Smooth muscle cell (in vitro differentiated cells): ENCODE data around the gene SMG6. TPM values are rescaled to one million over a fixed set of nuclear protein-coding genes. Genes with fewer than 3 reads are reported as not detected.

Source experiments
- DNase-seq: peaks from one replicate; lab custom pipeline; 2025; ENCODE audit not compliant: unreplicated experiment; lab: John Stamatoyannopoulos, UW
- H2AFZ ChIP-seq: fragments of 200-600 bp; sonication (generic); 2 replicates; pipeline ENCODE4 v1.6.0; 2016; ENCODE audit warnings: antibody characterized with exemption, low read depth, mild to moderate bottlenecking
- H3F3A ChIP-seq: fragments of 200-600 bp; sonication (generic); 2 replicates; pipeline ENCODE4 v1.6.0; 2017; ENCODE audit warnings: antibody characterized with exemption, low read depth
- H3K27ac ChIP-seq: fragments of 200-600 bp; sonication (generic); 2 replicates; pipeline ENCODE4 v1.5.1; 2016; ENCODE audit warnings: low read depth, mild to moderate bottlenecking
- H3K27me3 ChIP-seq: fragments of 200-600 bp; sonication (generic); 2 replicates; pipeline ENCODE4 v1.6.1; 2016; ENCODE audit warnings: low read depth, mild to moderate bottlenecking
- H3K36me3 ChIP-seq: fragments of 200-600 bp; sonication (generic); 2 replicates; pipeline ENCODE4 v1.5.1; 2016; ENCODE audit warnings: low read depth
- H3K4me1 ChIP-seq: fragments of 200-600 bp; sonication (generic); 2 replicates; pipeline ENCODE4 v1.5.1; 2016; ENCODE audit warnings: low read depth
- H3K4me2 ChIP-seq: fragments of 200-600 bp; sonication (generic); 2 replicates; pipeline ENCODE4 v1.6.0; 2016; ENCODE audit warnings: mild to moderate bottlenecking
- H3K4me3 ChIP-seq: fragments of 200-600 bp; sonication (generic); 2 replicates; pipeline ENCODE4 v1.5.1; 2016; ENCODE audit warnings: mild to moderate bottlenecking
- H3K79me2 ChIP-seq: fragments of 200-600 bp; sonication (generic); 2 replicates; pipeline ENCODE4 v1.6.0; 2016; ENCODE audit warnings: low read depth, mild to moderate bottlenecking
- H3K9ac ChIP-seq: fragments of 200-600 bp; sonication (generic); 2 replicates; pipeline ENCODE4 v1.6.0; 2016; ENCODE audit warnings: low read depth
- H3K9me3 ChIP-seq: fragments of 200-600 bp; sonication (generic); replicated peaks from 2 replicates; pipeline ENCODE4 v1.5.1; 2016; ENCODE audit warnings: low read depth
- H4K20me1 ChIP-seq: fragments of 200-600 bp; sonication (generic); 2 replicates; pipeline ENCODE4 v1.6.0; 2016; ENCODE audit warnings: low read depth
- WGBS: methylation state at CpG from one replicate; pipeline ENCODE4 v1.1.7; 2016; ENCODE audit warnings: low lambda C conversion rate; 5-methylcytosine and 5-hydroxymethylcytosine counted together
- polyA plus RNA-seq: library from polyadenylated mRNA; unstranded; fragments of >200 nt; fragmentation: Nextera tagmentation; extraction: Ambion mirVana; gene quantifications from 2 replicates; pipeline ENCODE4 v1.2.1, GENCODE V29; 2016
- total RNA-seq: library from RNA; depleted of rRNA; stranded (reverse); fragments of >200 nt; gene quantifications from 2 replicates; pipeline ENCODE4 v1.2.3, GENCODE V29; 2014
- TF ChIP-seq, protein P1 (sequence below): fragments of 200-600 bp; sonication (generic); IDR thresholded peaks from 2 replicates; pipeline ENCODE4 v1.5.1; 2017; ENCODE audit warnings: borderline replicate concordance, mild to moderate bottlenecking, antibody characterized with exemption; ENCODE audit not compliant: insufficient read depth, poor library complexity, severe bottlenecking

The SMG6 gene
- total and polyA plus RNA-seq, 2 experiments from 2014 or later: 10.6 to 21.4 TPM

- Histone ChIP-seq H3K36me3 (no peaks in the 10 kb centered on the region), H3K4me1 (peaks cover 16% of the 10 kb centered on the region), H3K4me2 (peak overlapping the region; percentile 30), H3K27me3 (peaks cover 10% of the 10 kb centered on the region), H3K9me3 (no peaks in the 10 kb centered on the region), H3K9ac (peak overlapping the region; percentile 41), H3F3A (peaks cover 27% of the 10 kb centered on the region), H3K4me3 (no peak overlapping the region), H4K20me1 (peaks cover 3% of the 10 kb centered on the region), H3K79me2 (no peaks in the 10 kb centered on the region), H2AFZ (no peak overlapping the region), H3K27ac (peak overlapping the region; percentile 62)
- 62% methylated on average over 16 of the region's 16 CpGs for WGBS
- TF ChIP-seq, protein P1, sequence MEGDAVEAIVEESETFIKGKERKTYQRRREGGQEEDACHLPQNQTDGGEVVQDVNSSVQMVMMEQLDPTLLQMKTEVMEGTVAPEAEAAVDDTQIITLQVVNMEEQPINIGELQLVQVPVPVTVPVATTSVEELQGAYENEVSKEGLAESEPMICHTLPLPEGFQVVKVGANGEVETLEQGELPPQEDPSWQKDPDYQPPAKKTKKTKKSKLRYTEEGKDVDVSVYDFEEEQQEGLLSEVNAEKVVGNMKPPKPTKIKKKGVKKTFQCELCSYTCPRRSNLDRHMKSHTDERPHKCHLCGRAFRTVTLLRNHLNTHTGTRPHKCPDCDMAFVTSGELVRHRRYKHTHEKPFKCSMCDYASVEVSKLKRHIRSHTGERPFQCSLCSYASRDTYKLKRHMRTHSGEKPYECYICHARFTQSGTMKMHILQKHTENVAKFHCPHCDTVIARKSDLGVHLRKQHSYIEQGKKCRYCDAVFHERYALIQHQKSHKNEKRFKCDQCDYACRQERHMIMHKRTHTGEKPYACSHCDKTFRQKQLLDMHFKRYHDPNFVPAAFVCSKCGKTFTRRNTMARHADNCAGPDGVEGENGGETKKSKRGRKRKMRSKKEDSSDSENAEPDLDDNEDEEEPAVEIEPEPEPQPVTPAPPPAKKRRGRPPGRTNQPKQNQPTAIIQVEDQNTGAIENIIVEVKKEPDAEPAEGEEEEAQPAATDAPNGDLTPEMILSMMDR: no peak
- no peak for DNase-seq
These were observed 240.1 kb downstream of the SMG6 start for GRCh38 chr17:2063261-2064146.

DNA sequence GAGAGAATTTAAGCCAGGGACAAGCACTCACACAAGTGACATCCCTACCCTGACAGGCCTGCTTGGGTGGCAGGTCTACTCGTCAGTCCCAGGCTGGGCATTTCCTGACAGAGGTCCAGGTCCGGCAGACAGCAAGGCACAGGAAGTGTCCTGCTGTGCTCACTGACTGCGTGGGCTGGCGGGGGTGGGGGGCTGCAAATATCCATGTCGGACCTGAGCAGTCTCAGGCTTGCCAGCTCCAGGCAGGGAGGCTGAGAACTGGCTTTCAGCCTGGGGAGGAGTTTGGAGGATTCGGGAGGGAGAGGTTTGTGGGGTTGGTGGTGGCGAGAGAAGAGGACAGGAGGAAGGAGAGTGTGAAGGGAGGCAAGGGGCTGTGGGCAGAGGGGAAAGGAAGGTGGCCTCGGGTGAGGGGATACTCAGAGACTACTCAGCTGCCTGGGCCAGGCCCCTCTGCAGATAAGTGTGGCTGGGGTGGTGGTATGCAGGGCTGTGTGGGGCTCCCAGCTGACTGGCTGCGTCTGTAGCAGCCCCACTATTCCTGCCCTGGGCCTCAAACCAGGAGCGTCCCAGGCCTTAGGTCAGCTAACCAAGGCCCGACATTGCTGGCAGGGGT, 240.9 kb downstream of the SMG6 start:
- Histone ChIP-seq H3K9me3 (no peaks in the 10 kb centered on the region), H3K36me3 (no peaks in the 10 kb centered on the region), H4K20me1 (peaks cover 11% of the 10 kb centered on the region), H3K79me2 (peaks cover 4% of the 10 kb centered on the region), H3K4me2 (peak overlapping the region; percentile 30), H3F3A (peaks cover 24% of the 10 kb centered on the region), H3K4me3 (no peak overlapping the region), H2AFZ (no peak overlapping the region), H3K9ac (peak overlapping the region; percentile 41), H3K27ac (peak overlapping the region; percentile 62), H3K4me1 (peaks cover 16% of the 10 kb centered on the region), H3K27me3 (peaks cover 18% of the 10 kb centered on the region)
- WGBS: 27% methylated on average over 11 of the region's 11 CpGs
- TF ChIP-seq, protein P1: no peak
- no peak for DNase-seq

GRCh38 chr17:2061441-2061958, 242.1 kb downstream of the SMG6 start:
- no peak overlapping the region for H3K9ac ChIP-seq
- H4K20me1 ChIP-seq: peaks cover 15% of the 10 kb centered on the region
- no peak overlapping the region for H2AFZ ChIP-seq
- peaks cover 12% of the 10 kb centered on the region for H3F3A ChIP-seq
- peak overlapping the region; percentile 62 for H3K27ac ChIP-seq
- peaks cover 14% of the 10 kb centered on the region for H3K4me1 ChIP-seq
- no peak overlapping the region for H3K4me3 ChIP-seq
- H3K79me2 ChIP-seq: peaks cover 4% of the 10 kb centered on the region
- 93% methylated on average over 17 of the region's 17 CpGs for WGBS
- TF ChIP-seq, protein P1: no peak
- no peak overlapping the region for H3K4me2 ChIP-seq
- no peak for DNase-seq
- H3K9me3 ChIP-seq: no peaks in the 10 kb centered on the region
- H3K27me3 ChIP-seq: peaks cover 21% of the 10 kb centered on the region
- H3K36me3 ChIP-seq: no peaks in the 10 kb centered on the region
